Right ventricle myocardium inferior (tissue), 1 donor: ENCODE results near the gene DSTN. TPM values are rescaled to one million over a fixed set of nuclear protein-coding genes. Genes with fewer than 3 reads are reported as not detected.

Source experiments
- ATAC-seq: fragments of 200-7000 bp; cut with Tn5 transposase; one replicate; pipeline ENCODE4 v1.9.1; 2020; ENCODE audit warnings: mild to moderate bottlenecking, moderate library complexity
- DNase-seq: peaks from one replicate; pipeline ENCODE4 v3.0.0; 2021; ENCODE audit errors: missing footprints
- intact Hi-C: fragments of 100-400 bp; cut with DNase I; formaldehyde crosslinking; loops from one replicate; pipeline ENCODE4 v1.11.0; 2022
- total RNA-seq: library from RNA; stranded (reverse); fragmentation: NEBNext Ultra II Directional; extraction: Animal tissue kit (Norgen Biotek cat#: 25700); gene quantifications from one replicate; pipeline ENCODE4 v1.2.1, GENCODE V29; 2021
- donor health status: DM: no; HTN: yes; CAD: no; lungs with severe emphysema.

DSTN gene
- total RNA-seq, 1 donor from 2014 or later = 865 TPM

- DNase-seq (no peak), ATAC-seq (no peak)
- intact Hi-C loops = no loop called here
Observed at GRCh38 chr20:17542481-17542880, 27.4 kb upstream of the DSTN start.

GRCh38 chr20:17542993-17543412, 26.9 kb upstream of the DSTN start:
- ATAC-seq (peak; percentile 79), DNase-seq (no peak)
- intact Hi-C loops = no loop called here

- intact Hi-C loops = no loop called here
- ATAC-seq (peak; percentile 18), DNase-seq (no peak)
Observed at GRCh38 chr20:17543531-17544131, 26.2 kb upstream of the DSTN start.

GRCh38 chr20:17545127-17545526, 24.7 kb upstream of the DSTN start:
- DNase-seq = no peak
- intact Hi-C loops = no loop called here
- ATAC-seq = no peak

- intact Hi-C loops = no loop called here
- ATAC-seq = no peak
- no peak for DNase-seq
Observed at GRCh38 chr20:17549131-17549530, 20.7 kb upstream of the DSTN start.

GRCh38 chr20:17555106-17555505, 14.8 kb upstream of the DSTN start:
- ATAC-seq (no peak), DNase-seq (no peak)
- intact Hi-C loops = no loop called here

- ATAC-seq (peak; percentile 84), DNase-seq (peak; percentile 83)
- intact Hi-C loops = no loop called here
Observed at GRCh38 chr20:17556837-17557674, 12.8 kb upstream of the DSTN start.

GRCh38 chr20:17557675-17558006, 12.2 kb upstream of the DSTN start:
- no peak for DNase-seq
- intact Hi-C loops = no loop called here
- ATAC-seq = no peak

GRCh38 chr20:17558154-17558940, 11.5 kb upstream of the DSTN start:
- ATAC-seq (peak; percentile 69), DNase-seq (no peak)
- intact Hi-C loops = no loop called here

GRCh38 chr20:17558941-17559304, 11.0 kb upstream of the DSTN start:
- intact Hi-C loops = no loop called here
- ATAC-seq = no peak
- DNase-seq = no peak

- DNase-seq = no peak
- intact Hi-C loops = no loop called here
Observed at GRCh38 chr20:17559338-17559737, 10.5 kb upstream of the DSTN start.

GRCh38 chr20:17560344-17561074, 9.4 kb upstream of the DSTN start:
- DNase-seq = no peak
- intact Hi-C loops = no loop called here
- ATAC-seq = no peak

More at GRCh38 chr20:17559338-17559737, 10.5 kb upstream of the DSTN start:
- no peak for ATAC-seq

- no peak for DNase-seq
- peak; percentile 78 for ATAC-seq
- intact Hi-C loops = no loop called here
Observed at GRCh38 chr20:17562804-17563305, 7.0 kb upstream of the DSTN start.

- intact Hi-C loops = no loop called here
- DNase-seq (no peak), ATAC-seq (no peak)
Observed at GRCh38 chr20:17565169-17565845, 4.6 kb upstream of the DSTN start.

GRCh38 chr20:17566345-17566744, 3.5 kb upstream of the DSTN start:
- ATAC-seq (no peak), DNase-seq (no peak)
- intact Hi-C loops = no loop called here

- DNase-seq (no peak), ATAC-seq (no peak)
- intact Hi-C loops = no loop called here
Observed at GRCh38 chr20:17568045-17568788, 1.7 kb upstream of the DSTN start.

- ATAC-seq (peak; percentile 83), DNase-seq (peak; percentile 89)
- intact Hi-C loops = no loop called here
Observed at GRCh38 chr20:17568972-17569521, 828 bp upstream of the DSTN start.
